B cell (primary cell): ENCODE results near the gene UNC119. TPM values are rescaled to one million over a fixed set of nuclear protein-coding genes. Genes with fewer than 3 reads are reported as not detected.
"Not testable (repeated sequence)": the region's sequence is repeated elsewhere in the genome, so short reads cannot be mapped to it uniquely, and the experiment has no call there.

Source experiments
- ATAC-seq: fragments of 200-7000 bp; cut with Tn5 transposase; one replicate; pipeline ENCODE4 v1.10.0; 2021; ENCODE audit warnings: low read depth, mild to moderate bottlenecking, moderate number of reproducible peaks, moderate library complexity
- CTCF ChIA-PET: fragments of 350-600 bp; sonication (Branson Sonifier 250); formaldehyde crosslinking; loops from one replicate; lab custom pipeline; 2021; ENCODE audit warnings: antibody characterized with exemption, inconsistent platforms; lab: Charles Lee
- POLR2A ChIA-PET: fragments of 350-600 bp; sonication (Branson Sonifier 250); formaldehyde crosslinking; loops from one replicate; lab custom pipeline; 2021; ENCODE audit warnings: antibody characterized with exemption; lab: Charles Lee
- DNase-seq: peaks from one replicate; pipeline ENCODE4 v3.0.0; 2013
- H2AFZ ChIP-seq: 2 replicates; pipeline ENCODE4 v1.6.1; 2012; ENCODE audit warnings: mild to moderate bottlenecking, low read depth, low read length; ENCODE audit not compliant: insufficient read depth, poor library complexity, severe bottlenecking
- H3K27ac ChIP-seq, 2 donors: 1 replicate in 1 of 2; 2 replicates in 1 of 2; pipeline ENCODE4 v1.5.1; 2012 to 2013; ENCODE audit warnings: low read length in 2 of 2, mild to moderate bottlenecking in 2 of 2, moderate library complexity in 1 of 2
- H3K27me3 ChIP-seq, 4 experiments: fragments of 200-600 bp in 1 of 4; sonication (generic) in 1 of 4; replicated peaks in 1 of 4; 1 replicate in 2 of 4; 2 replicates in 2 of 4; pipeline versions ENCODE4 v1.6.1 to v1.7.0; 2013 to 2016; ENCODE audit warnings: low read length in 3 of 4, mild to moderate bottlenecking in 2 of 4, mixed read lengths in 1 of 4, moderate library complexity in 1 of 4; ENCODE audit not compliant: insufficient read depth in 4 of 4, control insufficient read depth in 3 of 4; ENCODE audit errors: control extremely low read depth in 1 of 4
- H3K36me3 ChIP-seq, 2 experiments: replicated peaks in 1 of 2; 1 replicate in 1 of 2; 2 replicates in 1 of 2; pipeline versions ENCODE4 v1.6.1 to v1.7.1; 2013; ENCODE audit warnings: low read length in 1 of 2; ENCODE audit not compliant: insufficient read depth in 2 of 2, control insufficient read depth in 1 of 2; ENCODE audit errors: control extremely low read depth in 1 of 2, extremely low read depth in 1 of 2
- H3K4me1 ChIP-seq, 2 donors: fragments of 200-600 bp in 1 of 2; sonication (generic) in 1 of 2; 1 replicate in 1 of 2; 2 replicates in 1 of 2; pipeline versions ENCODE4 v1.5.1 to v1.6.1; 2013 to 2017; ENCODE audit warnings: low read length in 2 of 2; ENCODE audit not compliant: control insufficient read depth in 2 of 2, insufficient read depth in 2 of 2
- H3K4me2 ChIP-seq: replicated peaks from 2 replicates; pipeline ENCODE3; 2012; ENCODE audit warnings: mild to moderate bottlenecking, low read depth, low read length; ENCODE audit not compliant: poor library complexity, severe bottlenecking
- H3K4me3 ChIP-seq, 5 experiments: fragments of 200-600 bp in 1 of 5; sonication (generic) in 1 of 5; 1 replicate in 3 of 5; 2 replicates in 2 of 5; pipeline versions ENCODE4 v1.5.1 to v1.7.0; 2011 to 2016; ENCODE audit warnings: low read length in 4 of 5, mild to moderate bottlenecking in 4 of 5, low read depth in 2 of 5, control low read depth in 1 of 5, moderate library complexity in 1 of 5; ENCODE audit not compliant: insufficient read depth in 1 of 5; ENCODE audit errors: control extremely low read depth in 1 of 5, extremely low read depth in 1 of 5
- H3K79me2 ChIP-seq: fragments of 200-600 bp; sonication (generic); one replicate; pipeline ENCODE4 v1.6.0; 2016; ENCODE audit warnings: low read length; ENCODE audit not compliant: control insufficient read depth, insufficient read depth
- H3K9ac ChIP-seq: fragments of 200-600 bp; sonication (generic); 2 replicates; pipeline ENCODE4 v1.6.1; 2017; ENCODE audit warnings: mild to moderate bottlenecking, low read length, moderate library complexity
- H3K9me3 ChIP-seq, 3 donors: one replicate each; pipeline versions ENCODE4 v1.6.1 to v1.7.1; 2013; ENCODE audit warnings: low read length in 2 of 3; ENCODE audit not compliant: control insufficient read depth in 2 of 3, insufficient read depth in 1 of 3; ENCODE audit errors: control extremely low read depth in 1 of 3
- H4K20me1 ChIP-seq: 2 replicates; pipeline ENCODE4 v1.6.0; 2012; ENCODE audit warnings: mild to moderate bottlenecking, low read length; ENCODE audit not compliant: insufficient read depth, control insufficient read depth, poor library complexity, severe bottlenecking
- H3K27ac Mint-ChIP-seq: one replicate; pipeline ENCODE4 v1.8.0; 2021; ENCODE audit warnings: mixed read lengths
- H3K27me3 Mint-ChIP-seq: one replicate; pipeline ENCODE4 v1.8.0; 2021; ENCODE audit warnings: mixed read lengths
- H3K4me1 Mint-ChIP-seq: one replicate; pipeline ENCODE4 v1.8.0; 2021; ENCODE audit warnings: mixed read lengths
- H3K4me3 Mint-ChIP-seq: one replicate; pipeline ENCODE4 v1.8.0; 2021; ENCODE audit warnings: mixed read lengths
- H3K9me3 Mint-ChIP-seq: one replicate; pipeline ENCODE4 v1.8.0; 2022; ENCODE audit warnings: mixed read lengths; ENCODE audit not compliant: insufficient read depth
- CTCF ChIP-seq: fragments of 200-600 bp; IDR thresholded peaks from one replicate; pipeline ENCODE4 v1.8.0; 2022; ENCODE audit warnings: antibody characterized with exemption, mild to moderate bottlenecking
- EZH2 ChIP-seq: IDR thresholded peaks from 2 replicates; pipeline ENCODE4 v1.6.1; 2012; ENCODE audit warnings: borderline replicate concordance, low read depth, mild to moderate bottlenecking, moderate library complexity, low read length; ENCODE audit not compliant: insufficient read depth, poor library complexity, severe bottlenecking
- WGBS: methylation state at CpG from one replicate; pipeline ENCODE4 v1.1.5; 2013; ENCODE audit warnings: missing lambda C conversion rate; ENCODE audit not compliant: insufficient coverage; 5-methylcytosine and 5-hydroxymethylcytosine counted together
- intact Hi-C: fragments of 100-400 bp; cut with micrococcal nuclease; formaldehyde crosslinking; loops from one replicate; pipeline ENCODE4 v1.10.0; 2022
- polyA plus RNA-seq: library from polyadenylated mRNA; depleted of rRNA; stranded (reverse); fragments of >200 nt; gene quantifications from 2 replicates; pipeline ENCODE4 v1.2.3, GENCODE V29; 2012
- total RNA-seq, 2 donors: library from RNA; stranded (reverse); fragments of 120-200 nt in 1 of 2; gene quantifications; 1 replicate in 1 of 2; 2 replicates in 1 of 2; pipeline versions ENCODE4 v1.2.3 to v1.2.4, GENCODE V29; 2013 to 2022

The UNC119 gene
- total and polyA plus RNA-seq, 2 donors (not counting 1 experiment from before 2014, with no cell fraction given) = 75.3 to 174 TPM

GRCh38 chr17:28576758-28577465 is 24.5 kb upstream of the UNC119 start, which contains the start of gene ALDOC:
TSS of gene ALDOC (minus strand) at chr17:28576895. CDS start at chr17:28575532, 1,363 bp downstream.
- H3K4me1 Mint-ChIP-seq = peaks cover 26% of the 10 kb centered on the region
- H3K4me3 Mint-ChIP-seq = peak within 1 kb of the TSS; percentile 85
- POLR2A ChIA-PET = interaction anchor here (0.6 to 1.7 kb wide), 7 partner anchors 11 to 57 kb away, joined by 3 to 8 read pairs (median 4); partner anchors contain the start of genes SPAG5 and UNC119
- DNase-seq (peak; percentile 97), ATAC-seq (peak; percentile 100)
- CTCF ChIA-PET = interaction anchor here (0.9 to 2.5 kb wide), 6 partner anchors 10 to 150 kb away, joined by 3 to 6 read pairs (median 3); partner anchors contain the start of gene TLCD1
- Histone ChIP-seq H3K27ac (peak within 1 kb of the TSS; percentile 34 to 72), H3K36me3 (peaks cover 0 to 3% of the 10 kb centered on the region in 2 experiments), H3K79me2 (peaks cover 46% of the 10 kb centered on the region), H3K9me3 (no peaks in the 10 kb centered on the region), H3K27me3 (no peaks in the 10 kb centered on the region), H3K4me2 (peak within 1 kb of the TSS; percentile 85), H3K4me1 (peaks cover 16 to 27% of the 10 kb centered on the region in 2 donors), H4K20me1 (no peaks in the 10 kb centered on the region), H3K9ac (peak within 1 kb of the TSS; percentile 62), H2AFZ (peak within 1 kb of the TSS; percentile 87), H3K4me3 (peak within 1 kb of the TSS in 4 of 5 experiments; percentile 36 to 58 (median 48))
- 4% methylated on average over 20 of the region's 26 CpGs for WGBS
- no peaks in the 10 kb centered on the region for H3K9me3 Mint-ChIP-seq
- TF ChIP-seq CTCF (no peak), EZH2 (no peak)
- intact Hi-C loops = loop anchor here (1.0 to 10.0 kb wide), 4 partner anchors 22 to 138 kb away; partner anchors contain the start of genes PROCA1, RAB34, RPL23A and SPAG5
- no peaks in the 10 kb centered on the region for H3K27me3 Mint-ChIP-seq
- H3K27ac Mint-ChIP-seq = peak within 1 kb of the TSS; percentile 93

- Histone ChIP-seq H3K79me2 (peaks cover 55% of the 10 kb centered on the region), H3K4me1 (peaks cover 18 to 30% of the 10 kb centered on the region in 2 donors), H3K4me2 (peak overlapping the region; percentile 32)
- H4K20me1 ChIP-seq, DNase-seq, H3K27ac ChIP-seq, H3K9me3 Mint-ChIP-seq, H3K27me3 Mint-ChIP-seq, H3K36me3 ChIP-seq, H3K9me3 ChIP-seq, H2AFZ ChIP-seq, ATAC-seq, H3K9ac ChIP-seq, H3K27me3 ChIP-seq, H3K4me3 ChIP-seq: not testable (repeated sequence)
- Mint-ChIP-seq H3K4me1 (peaks cover 33% of the 10 kb centered on the region), H3K27ac (peak overlapping the region; percentile 57), H3K4me3 (peak overlapping the region; percentile 85)
- POLR2A ChIA-PET = interaction anchor here (1.7 kb wide), 1 partner anchor 24 kb away, joined by 4 read pairs; the partner anchor contains the start of gene UNC119
- intact Hi-C loops = loop anchor here (10.0 kb wide), 1 partner anchor 139 kb away; the partner anchor contains the start of genes PROCA1, RAB34 and RPL23A
- CTCF ChIA-PET = interaction anchor here (1.3 kb wide), 1 partner anchor 83 kb away, joined by 4 read pairs; no protein-coding TSS in a partner anchor
- WGBS = no CpG with 5 or more reads among the region's 3 CpGs
Observed at GRCh38 chr17:28576016-28576415, 23.6 kb upstream of the UNC119 start.
